ENCODE measurements around the gene ATP6V1G3.

GRCh38 chr1:198559362-198559761, 18.9 kb upstream of the ATP6V1G3 start:
- TF ChIP-seq TCF7L2 (IDR thresholded peaks at IDR 0.05; ENCODE audit: borderline replicate concordance, low read depth, low read length) (no peak), CTCF (tag by site-specific recombination; IDR thresholded peaks at IDR 0.05) (no peak), ZNF549 (tag by site-specific recombination; IDR thresholded peaks at IDR 0.05) (no peak), KLF16 (tag by site-specific recombination; IDR thresholded peaks at IDR 0.05) (no peak), GLI4 (tag by site-specific recombination; IDR thresholded peaks at IDR 0.05) (no peak), ZNF561 (tag by site-specific recombination; IDR thresholded peaks at IDR 0.05; ENCODE audit: borderline replicate concordance) (no peak), KLF10 (tag by site-specific recombination; IDR thresholded peaks at IDR 0.05) (no peak), ZEB2 (tag by site-specific recombination; IDR thresholded peaks at IDR 0.05) (no peak), ZNF335 (tag by site-specific recombination; conservative IDR thresholded peaks at IDR 0.05) (no peak), ZNF777 (tag by site-specific recombination; IDR thresholded peaks at IDR 0.05; ENCODE audit: borderline replicate concordance) (no peak), ZNF292 (tag by site-specific recombination; IDR thresholded peaks at IDR 0.05; ENCODE audit: borderline replicate concordance, low read depth) (no peak), ZNF571 (tag by site-specific recombination; IDR thresholded peaks at IDR 0.05) (no peak)
- TF ChIP-seq, protein P1, sequence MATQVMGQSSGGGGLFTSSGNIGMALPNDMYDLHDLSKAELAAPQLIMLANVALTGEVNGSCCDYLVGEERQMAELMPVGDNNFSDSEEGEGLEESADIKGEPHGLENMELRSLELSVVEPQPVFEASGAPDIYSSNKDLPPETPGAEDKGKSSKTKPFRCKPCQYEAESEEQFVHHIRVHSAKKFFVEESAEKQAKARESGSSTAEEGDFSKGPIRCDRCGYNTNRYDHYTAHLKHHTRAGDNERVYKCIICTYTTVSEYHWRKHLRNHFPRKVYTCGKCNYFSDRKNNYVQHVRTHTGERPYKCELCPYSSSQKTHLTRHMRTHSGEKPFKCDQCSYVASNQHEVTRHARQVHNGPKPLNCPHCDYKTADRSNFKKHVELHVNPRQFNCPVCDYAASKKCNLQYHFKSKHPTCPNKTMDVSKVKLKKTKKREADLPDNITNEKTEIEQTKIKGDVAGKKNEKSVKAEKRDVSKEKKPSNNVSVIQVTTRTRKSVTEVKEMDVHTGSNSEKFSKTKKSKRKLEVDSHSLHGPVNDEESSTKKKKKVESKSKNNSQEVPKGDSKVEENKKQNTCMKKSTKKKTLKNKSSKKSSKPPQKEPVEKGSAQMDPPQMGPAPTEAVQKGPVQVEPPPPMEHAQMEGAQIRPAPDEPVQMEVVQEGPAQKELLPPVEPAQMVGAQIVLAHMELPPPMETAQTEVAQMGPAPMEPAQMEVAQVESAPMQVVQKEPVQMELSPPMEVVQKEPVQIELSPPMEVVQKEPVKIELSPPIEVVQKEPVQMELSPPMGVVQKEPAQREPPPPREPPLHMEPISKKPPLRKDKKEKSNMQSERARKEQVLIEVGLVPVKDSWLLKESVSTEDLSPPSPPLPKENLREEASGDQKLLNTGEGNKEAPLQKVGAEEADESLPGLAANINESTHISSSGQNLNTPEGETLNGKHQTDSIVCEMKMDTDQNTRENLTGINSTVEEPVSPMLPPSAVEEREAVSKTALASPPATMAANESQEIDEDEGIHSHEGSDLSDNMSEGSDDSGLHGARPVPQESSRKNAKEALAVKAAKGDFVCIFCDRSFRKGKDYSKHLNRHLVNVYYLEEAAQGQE (tag by site-specific recombination; IDR thresholded peaks at IDR 0.05) = no peak
- TF ChIP-seq, protein P2, sequence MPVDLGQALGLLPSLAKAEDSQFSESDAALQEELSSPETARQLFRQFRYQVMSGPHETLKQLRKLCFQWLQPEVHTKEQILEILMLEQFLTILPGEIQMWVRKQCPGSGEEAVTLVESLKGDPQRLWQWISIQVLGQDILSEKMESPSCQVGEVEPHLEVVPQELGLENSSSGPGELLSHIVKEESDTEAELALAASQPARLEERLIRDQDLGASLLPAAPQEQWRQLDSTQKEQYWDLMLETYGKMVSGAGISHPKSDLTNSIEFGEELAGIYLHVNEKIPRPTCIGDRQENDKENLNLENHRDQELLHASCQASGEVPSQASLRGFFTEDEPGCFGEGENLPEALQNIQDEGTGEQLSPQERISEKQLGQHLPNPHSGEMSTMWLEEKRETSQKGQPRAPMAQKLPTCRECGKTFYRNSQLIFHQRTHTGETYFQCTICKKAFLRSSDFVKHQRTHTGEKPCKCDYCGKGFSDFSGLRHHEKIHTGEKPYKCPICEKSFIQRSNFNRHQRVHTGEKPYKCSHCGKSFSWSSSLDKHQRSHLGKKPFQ (tag by site-specific recombination; IDR thresholded peaks at IDR 0.05) = no peak

Measured in HEK293 (cell line).